VCaP (cell line): ENCODE data around the gene SLC1A6.

Experiments used
- H3K27ac ChIP-seq: fragments of 450-650 bp; 2 replicates; pipeline ENCODE4 v1.5.1; 2017
- CTCF ChIP-seq: fragments of 450-650 bp; conservative IDR thresholded peaks from 2 replicates; pipeline ENCODE4 v1.5.1; 2017; ENCODE audit warnings: mild to moderate bottlenecking, moderate library complexity

The SLC1A6 gene

DNA sequence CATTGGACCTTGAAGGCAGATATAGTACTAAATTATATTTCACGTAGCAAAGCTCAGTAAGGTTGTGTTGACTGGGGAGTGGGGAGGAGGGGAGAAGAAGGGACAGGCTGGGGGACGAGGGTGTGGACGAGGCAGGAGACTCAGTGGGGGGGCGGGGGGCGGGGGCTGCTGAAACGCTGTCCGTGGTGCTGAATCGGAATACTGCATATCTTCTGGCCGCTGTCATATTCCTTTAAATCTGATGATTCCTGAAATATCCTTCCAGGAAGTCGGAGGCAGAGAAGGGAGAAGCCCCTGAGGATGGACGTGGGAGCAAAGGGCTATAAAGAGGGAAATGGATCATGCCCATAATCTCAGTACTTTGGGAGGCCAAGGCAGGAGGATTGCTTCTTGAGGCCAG, 34.9 kb upstream of the SLC1A6 start:
- no peak overlapping the region for H3K27ac ChIP-seq
- TF ChIP-seq CTCF, result no peak

DNA sequence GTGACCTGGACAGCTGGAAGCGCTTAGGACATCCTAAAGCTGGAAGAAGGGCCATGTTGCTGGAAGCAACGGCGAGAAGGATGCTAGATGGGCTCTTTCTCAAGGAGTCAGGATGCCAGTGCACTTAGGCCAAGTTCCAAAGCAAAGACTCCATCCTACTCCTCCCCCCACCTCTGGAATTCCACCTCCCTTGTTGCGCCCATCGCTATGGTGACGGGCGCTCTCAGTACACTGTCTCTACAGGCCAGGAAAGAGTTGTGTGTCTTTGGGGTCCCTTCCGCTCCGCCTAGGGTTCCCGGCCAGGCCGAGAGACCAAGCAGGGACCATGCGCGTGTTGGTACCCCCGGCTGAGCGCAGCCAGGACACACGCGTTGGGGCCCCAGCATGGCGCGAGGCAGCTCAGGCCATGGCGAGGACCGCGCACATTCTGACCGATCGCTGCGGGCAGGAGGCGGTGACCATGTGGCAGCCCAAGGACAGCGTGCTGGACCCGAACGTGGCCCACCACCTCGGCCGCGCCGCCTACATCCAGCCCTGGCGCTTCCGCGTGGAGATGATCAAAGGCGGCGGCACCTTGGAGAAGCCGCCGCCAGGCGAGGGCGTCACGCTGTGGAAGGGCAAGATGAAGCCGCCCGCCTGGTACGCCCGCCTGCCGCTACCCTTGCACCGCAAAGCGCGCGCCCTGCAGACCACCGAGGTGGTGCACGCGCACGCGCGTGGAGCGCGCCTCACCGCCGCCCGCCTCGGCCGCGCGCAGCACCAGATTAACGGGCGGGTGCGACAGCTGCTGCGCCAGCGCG, 31.0 kb upstream of the SLC1A6 start:
- TF ChIP-seq CTCF, result no peak
- H3K27ac ChIP-seq, result no peak overlapping the region

DNA sequence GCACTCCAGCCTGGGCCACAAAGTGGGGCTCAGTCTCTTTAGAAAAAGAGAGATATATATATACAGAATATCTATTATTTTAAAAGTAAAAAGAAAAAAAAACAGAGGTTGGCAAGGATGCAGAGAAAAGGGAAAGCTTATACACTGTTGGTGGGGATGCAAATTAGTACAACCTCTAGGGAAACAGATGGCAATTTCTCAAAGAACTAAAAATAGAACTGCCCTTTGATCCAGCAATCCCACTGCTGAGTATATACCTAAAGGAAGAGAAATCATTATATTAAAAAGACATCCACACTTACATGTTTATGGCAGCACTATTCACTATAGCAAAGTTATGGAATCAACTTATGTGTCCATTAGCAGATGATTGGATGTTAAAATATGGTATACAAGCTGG, 28.6 kb upstream of the SLC1A6 start:
- TF ChIP-seq CTCF, result no peak
- H3K27ac ChIP-seq, result no peak overlapping the region

DNA sequence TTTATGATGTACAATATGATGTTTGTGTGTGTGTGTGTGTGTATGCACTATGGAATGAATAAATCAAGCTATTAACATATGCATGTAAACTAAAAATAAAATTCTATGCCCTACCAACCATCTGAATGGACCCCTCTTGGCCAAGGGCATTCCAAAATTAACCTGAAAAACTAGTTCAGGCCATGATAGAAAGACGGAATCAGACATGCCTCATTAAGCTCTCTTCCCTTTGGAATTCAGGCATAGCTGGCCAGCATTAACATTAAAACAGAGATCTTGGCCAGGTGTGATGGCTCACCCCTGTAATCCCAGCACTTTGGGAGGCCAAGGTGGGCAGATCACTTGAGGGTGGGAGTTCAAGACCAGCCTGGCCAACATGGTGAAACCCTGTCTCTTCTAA, 18.3 kb upstream of the SLC1A6 start:
- no peak for TF ChIP-seq CTCF

DNA sequence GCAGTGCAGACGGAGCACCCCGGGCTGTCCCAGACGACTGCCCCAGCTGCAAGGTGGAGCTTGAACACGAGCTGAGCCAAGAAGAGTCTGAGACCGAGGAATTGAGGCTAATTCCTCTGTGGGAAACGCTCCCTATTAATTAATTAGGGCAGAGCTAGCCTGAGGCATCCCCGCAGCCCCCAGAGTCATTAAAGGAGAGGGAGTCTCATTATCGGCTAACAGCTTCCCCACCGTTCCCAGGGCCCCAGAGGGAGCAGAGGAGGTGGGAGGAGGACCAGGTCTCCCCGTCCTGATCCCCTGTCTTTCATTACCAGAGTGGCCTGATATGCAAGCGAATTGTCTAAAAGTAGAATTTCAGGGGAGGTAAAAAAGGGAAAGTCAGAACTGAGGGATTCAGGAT, 13.1 kb upstream of the SLC1A6 start:
- no peak for TF ChIP-seq CTCF
- H3K27ac ChIP-seq, result no peak overlapping the region

More for the DNA sequence above, 18.3 kb upstream of the SLC1A6 start:
- no peak overlapping the region for H3K27ac ChIP-seq

GRCh38 chr19:14985133-14985532, 5.5 kb upstream of the SLC1A6 start:
- no peak for TF ChIP-seq CTCF
- no peak overlapping the region for H3K27ac ChIP-seq

GRCh38 chr19:14978161-14978776, 1.4 kb downstream of the SLC1A6 start:
- no peak overlapping the region for H3K27ac ChIP-seq
- TF ChIP-seq CTCF, result no peak
